HEK293 (cell line): ENCODE measurements around the gene NIPBL.

ENCODE experiments used
- TCF7L2 ChIP-seq: IDR thresholded peaks from 2 replicates; pipeline ENCODE4 v1.6.1; 2011; ENCODE audit warnings: low read depth, mild to moderate bottlenecking, inconsistent platforms, low read length, moderate library complexity, borderline replicate concordance
- ZNF510 ChIP-seq: fragments of 450-650 bp; formaldehyde crosslinking; IDR thresholded peaks from 2 replicates; pipeline ENCODE4 v1.5.1; 2018; ENCODE audit warnings: mild to moderate bottlenecking, missing genetic modification characterization, missing biosample characterization; ENCODE audit not compliant: insufficient replicate concordance
- ZNF555 ChIP-seq: fragments of 450-650 bp; formaldehyde crosslinking; conservative IDR thresholded peaks from 2 replicates; pipeline ENCODE4 v1.5.1; 2017; ENCODE audit warnings: missing biosample characterization, mild to moderate bottlenecking, missing genetic modification characterization, inconsistent platforms
- ZNF670 ChIP-seq: fragments of 450-650 bp; formaldehyde crosslinking; IDR thresholded peaks from 2 replicates; pipeline ENCODE4 v1.5.1; 2016; ENCODE audit warnings: missing biosample characterization, missing genetic modification characterization, low read depth
- TF ChIP-seq, protein P1 (sequence below): fragments of 450-650 bp; formaldehyde crosslinking; IDR thresholded peaks from 2 replicates; pipeline ENCODE4 v1.5.1; 2016; ENCODE audit warnings: missing biosample characterization, missing genetic modification characterization
- TF ChIP-seq, protein P2 (sequence below): fragments of 450-650 bp; formaldehyde crosslinking; IDR thresholded peaks from 2 replicates; pipeline ENCODE4 v1.5.1; 2016; ENCODE audit warnings: missing biosample characterization, missing genetic modification characterization
- TF ChIP-seq, protein P3 (sequence below): fragments of 450-650 bp; formaldehyde crosslinking; IDR thresholded peaks from 2 replicates; pipeline ENCODE4 v1.5.1; 2017; ENCODE audit warnings: missing biosample characterization, missing genetic modification characterization

DNA sequence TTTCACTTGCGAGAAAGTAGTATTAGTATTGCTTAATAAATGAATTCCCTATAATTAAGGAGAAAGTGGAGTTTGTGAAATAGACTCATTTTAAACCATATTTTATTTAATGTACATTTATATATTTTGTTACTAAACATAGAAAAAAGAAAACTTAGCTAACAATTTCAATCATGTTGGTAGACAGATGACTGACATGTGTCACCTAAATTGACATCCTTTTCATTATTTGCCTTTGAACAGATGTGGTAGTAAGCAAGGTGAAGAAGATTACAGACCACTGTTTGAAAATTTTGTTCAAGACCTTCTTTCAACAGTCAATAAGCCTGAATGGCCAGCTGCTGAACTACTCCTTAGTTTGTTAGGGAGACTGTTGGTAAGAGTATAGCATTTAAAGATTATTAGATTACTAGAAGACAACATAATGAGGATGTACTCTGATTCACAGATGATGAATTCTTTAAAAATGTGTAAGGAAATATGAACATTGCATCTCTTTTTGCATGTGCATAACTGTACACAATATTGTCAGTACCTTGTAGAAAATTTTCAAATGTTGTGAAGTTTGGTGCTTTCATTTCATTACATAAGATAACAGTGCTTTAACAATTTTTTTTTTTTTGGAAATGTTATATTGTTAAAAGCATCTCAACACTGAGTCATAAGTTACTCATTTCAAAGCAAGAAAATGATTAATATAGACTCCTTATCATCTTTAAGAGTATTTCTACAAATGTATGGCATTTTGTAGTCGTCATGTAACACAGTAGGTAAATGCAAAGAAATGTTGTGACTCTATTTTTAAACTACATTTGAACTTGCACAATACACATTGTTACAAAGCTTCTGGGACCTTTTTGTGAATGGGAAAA, 139.5 kb downstream of the NIPBL start:
- TF ChIP-seq TCF7L2 = no peak
- TF ChIP-seq, protein P1, sequence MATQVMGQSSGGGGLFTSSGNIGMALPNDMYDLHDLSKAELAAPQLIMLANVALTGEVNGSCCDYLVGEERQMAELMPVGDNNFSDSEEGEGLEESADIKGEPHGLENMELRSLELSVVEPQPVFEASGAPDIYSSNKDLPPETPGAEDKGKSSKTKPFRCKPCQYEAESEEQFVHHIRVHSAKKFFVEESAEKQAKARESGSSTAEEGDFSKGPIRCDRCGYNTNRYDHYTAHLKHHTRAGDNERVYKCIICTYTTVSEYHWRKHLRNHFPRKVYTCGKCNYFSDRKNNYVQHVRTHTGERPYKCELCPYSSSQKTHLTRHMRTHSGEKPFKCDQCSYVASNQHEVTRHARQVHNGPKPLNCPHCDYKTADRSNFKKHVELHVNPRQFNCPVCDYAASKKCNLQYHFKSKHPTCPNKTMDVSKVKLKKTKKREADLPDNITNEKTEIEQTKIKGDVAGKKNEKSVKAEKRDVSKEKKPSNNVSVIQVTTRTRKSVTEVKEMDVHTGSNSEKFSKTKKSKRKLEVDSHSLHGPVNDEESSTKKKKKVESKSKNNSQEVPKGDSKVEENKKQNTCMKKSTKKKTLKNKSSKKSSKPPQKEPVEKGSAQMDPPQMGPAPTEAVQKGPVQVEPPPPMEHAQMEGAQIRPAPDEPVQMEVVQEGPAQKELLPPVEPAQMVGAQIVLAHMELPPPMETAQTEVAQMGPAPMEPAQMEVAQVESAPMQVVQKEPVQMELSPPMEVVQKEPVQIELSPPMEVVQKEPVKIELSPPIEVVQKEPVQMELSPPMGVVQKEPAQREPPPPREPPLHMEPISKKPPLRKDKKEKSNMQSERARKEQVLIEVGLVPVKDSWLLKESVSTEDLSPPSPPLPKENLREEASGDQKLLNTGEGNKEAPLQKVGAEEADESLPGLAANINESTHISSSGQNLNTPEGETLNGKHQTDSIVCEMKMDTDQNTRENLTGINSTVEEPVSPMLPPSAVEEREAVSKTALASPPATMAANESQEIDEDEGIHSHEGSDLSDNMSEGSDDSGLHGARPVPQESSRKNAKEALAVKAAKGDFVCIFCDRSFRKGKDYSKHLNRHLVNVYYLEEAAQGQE (tag by site-specific recombination) = no peak
- TF ChIP-seq, protein P2, sequence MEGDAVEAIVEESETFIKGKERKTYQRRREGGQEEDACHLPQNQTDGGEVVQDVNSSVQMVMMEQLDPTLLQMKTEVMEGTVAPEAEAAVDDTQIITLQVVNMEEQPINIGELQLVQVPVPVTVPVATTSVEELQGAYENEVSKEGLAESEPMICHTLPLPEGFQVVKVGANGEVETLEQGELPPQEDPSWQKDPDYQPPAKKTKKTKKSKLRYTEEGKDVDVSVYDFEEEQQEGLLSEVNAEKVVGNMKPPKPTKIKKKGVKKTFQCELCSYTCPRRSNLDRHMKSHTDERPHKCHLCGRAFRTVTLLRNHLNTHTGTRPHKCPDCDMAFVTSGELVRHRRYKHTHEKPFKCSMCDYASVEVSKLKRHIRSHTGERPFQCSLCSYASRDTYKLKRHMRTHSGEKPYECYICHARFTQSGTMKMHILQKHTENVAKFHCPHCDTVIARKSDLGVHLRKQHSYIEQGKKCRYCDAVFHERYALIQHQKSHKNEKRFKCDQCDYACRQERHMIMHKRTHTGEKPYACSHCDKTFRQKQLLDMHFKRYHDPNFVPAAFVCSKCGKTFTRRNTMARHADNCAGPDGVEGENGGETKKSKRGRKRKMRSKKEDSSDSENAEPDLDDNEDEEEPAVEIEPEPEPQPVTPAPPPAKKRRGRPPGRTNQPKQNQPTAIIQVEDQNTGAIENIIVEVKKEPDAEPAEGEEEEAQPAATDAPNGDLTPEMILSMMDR (tag by site-specific recombination) = no peak
- no peak for TF ChIP-seq ZNF510
- TF ChIP-seq ZNF670 (tag by site-specific recombination) = no peak
- TF ChIP-seq ZNF555 (tag by site-specific recombination) = no peak
- TF ChIP-seq, protein P3, sequence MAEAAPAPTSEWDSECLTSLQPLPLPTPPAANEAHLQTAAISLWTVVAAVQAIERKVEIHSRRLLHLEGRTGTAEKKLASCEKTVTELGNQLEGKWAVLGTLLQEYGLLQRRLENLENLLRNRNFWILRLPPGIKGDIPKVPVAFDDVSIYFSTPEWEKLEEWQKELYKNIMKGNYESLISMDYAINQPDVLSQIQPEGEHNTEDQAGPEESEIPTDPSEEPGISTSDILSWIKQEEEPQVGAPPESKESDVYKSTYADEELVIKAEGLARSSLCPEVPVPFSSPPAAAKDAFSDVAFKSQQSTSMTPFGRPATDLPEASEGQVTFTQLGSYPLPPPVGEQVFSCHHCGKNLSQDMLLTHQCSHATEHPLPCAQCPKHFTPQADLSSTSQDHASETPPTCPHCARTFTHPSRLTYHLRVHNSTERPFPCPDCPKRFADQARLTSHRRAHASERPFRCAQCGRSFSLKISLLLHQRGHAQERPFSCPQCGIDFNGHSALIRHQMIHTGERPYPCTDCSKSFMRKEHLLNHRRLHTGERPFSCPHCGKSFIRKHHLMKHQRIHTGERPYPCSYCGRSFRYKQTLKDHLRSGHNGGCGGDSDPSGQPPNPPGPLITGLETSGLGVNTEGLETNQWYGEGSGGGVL = no peak
